Caki2 (cell line): ENCODE data around the gene TMA7. TPM values are rescaled to one million over a fixed set of nuclear protein-coding genes. Genes with fewer than 3 reads are reported as not detected.

Experiments
- DNase-seq: peaks from one replicate; pipeline ENCODE4 v3.0.0-alpha.2; 2015; ENCODE audit warnings: low read depth
- in situ Hi-C: cut with HindIII; loops from 2 replicates; pipeline ENCODE4 v1.10.0; 2016; ENCODE audit warnings: low sequenced_read_pairs, low pct_unique_long_range_greater_than_20kb, mixed read lengths
- total RNA-seq: library from RNA; depleted of rRNA; stranded (reverse); fragments of >200 nt; shearing (Covaris generic); gene quantifications from 2 replicates; pipeline ENCODE4 v1.2.3, GENCODE V29; 2014; ENCODE audit warnings: low replicate concordance

TMA7 gene
- total RNA-seq, 1 experiment from 2014 or later, result 418 TPM

- no peak for DNase-seq
- in situ Hi-C loops, result no loop called here
Observed at GRCh38 chr3:48406443-48407431, 33.3 kb upstream of the TMA7 start.

- in situ Hi-C loops, result no loop called here
- DNase-seq, result no peak
Observed at GRCh38 chr3:48407542-48408099, 32.4 kb upstream of the TMA7 start.

DNA sequence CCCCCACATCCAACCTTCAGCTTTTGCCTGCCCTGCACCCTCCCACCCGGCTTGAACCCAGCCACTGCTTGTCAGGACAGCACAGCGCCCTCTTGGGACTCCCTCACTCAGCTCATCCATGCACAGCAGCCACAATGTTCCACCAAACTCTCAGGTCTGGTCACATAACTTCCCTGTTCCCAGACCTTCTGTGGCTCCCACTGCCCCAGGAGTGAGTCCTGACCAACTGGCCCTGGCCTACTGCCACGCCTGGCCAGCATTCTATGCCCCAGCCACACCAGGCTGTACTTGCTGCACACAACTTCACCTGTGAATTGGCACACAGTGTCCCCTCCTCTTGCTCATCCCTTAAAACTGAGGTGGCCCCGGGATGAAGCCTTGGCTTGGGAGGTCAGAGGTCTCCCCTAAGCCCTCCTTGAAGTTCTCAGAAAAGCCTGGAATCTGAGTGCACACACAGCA, 31.2 kb upstream of the TMA7 start:
- in situ Hi-C loops, result no loop called here
- no peak for DNase-seq

- in situ Hi-C loops, result no loop called here
- DNase-seq, result no peak
Observed at GRCh38 chr3:48409291-48410201, 30.5 kb upstream of the TMA7 start.

DNA sequence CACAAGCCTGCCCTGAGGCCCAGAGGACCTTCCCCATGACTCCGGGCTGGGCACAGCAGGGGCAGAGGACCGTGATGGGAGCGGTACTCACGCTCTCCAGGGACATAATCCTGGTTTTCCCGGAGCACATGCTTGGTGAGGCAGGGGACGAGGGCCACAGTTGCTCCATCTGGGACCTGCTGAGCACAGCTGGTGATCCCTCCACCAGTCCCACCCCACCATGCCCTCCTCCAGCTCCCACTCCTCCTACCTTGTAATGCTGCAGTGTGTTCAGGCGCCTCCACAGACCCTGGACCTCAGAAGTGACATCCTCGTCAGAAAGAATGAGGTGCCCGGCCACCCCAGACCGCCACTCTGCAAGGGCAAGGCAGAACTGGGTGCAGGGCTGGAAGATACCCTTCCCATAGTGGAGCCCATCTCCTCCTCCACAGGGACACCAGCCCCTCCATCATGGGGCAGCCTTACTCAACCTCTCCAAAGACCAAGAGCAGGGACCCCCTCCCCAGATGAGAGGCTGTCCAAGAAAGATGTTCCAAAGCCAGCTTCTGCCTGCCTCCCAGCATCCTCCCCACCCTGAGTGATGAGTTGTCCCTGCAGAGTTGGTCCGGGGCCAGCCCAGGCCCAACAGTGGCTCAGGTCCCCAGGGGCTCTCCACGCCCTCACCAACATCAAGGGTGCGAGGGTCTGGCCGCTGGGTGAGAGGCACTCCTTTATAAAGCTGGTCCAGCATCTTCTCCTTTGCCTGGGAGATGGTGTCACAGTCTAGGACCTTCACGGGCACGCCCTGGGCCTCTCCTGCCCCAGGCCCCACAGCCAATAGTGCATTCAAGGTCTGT, 29.6 kb upstream of the TMA7 start:
- DNase-seq, result no peak
- in situ Hi-C loops, result no loop called here

- no peak for DNase-seq
- in situ Hi-C loops, result no loop called here
Observed at GRCh38 chr3:48411041-48411588, 28.9 kb upstream of the TMA7 start.

GRCh38 chr3:48411606-48412374, 28.3 kb upstream of the TMA7 start:
- in situ Hi-C loops, result no loop called here
- no peak for DNase-seq

- in situ Hi-C loops, result no loop called here
- no peak for DNase-seq
Observed at GRCh38 chr3:48412375-48413001, 27.6 kb upstream of the TMA7 start.

DNA sequence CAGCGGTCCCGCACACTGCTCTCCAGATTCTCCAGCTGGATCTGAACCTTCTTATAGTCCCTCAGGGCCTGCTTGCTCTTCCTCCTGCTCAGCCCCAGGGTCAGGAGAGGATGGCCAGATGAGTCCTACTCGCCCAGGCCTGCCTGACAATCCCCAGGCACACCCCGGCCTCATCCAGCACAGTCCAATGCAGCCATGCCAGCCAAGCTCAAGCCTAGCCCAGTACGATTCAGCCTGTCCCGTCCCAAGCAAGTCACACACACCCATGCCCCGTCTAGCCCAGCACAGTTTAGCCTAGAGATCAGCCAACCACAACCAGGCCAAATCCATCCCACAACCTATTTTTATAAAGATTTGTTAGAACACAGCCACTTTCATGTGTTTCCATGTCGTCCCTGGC, 27.0 kb upstream of the TMA7 start:
- in situ Hi-C loops, result no loop called here

GRCh38 chr3:48413611-48414010, 26.4 kb upstream of the TMA7 start:
- in situ Hi-C loops, result no loop called here
- no peak for DNase-seq

More for the DNA sequence above, 27.0 kb upstream of the TMA7 start:
- DNase-seq, result no peak

- no peak for DNase-seq
- in situ Hi-C loops, result no loop called here
Observed at GRCh38 chr3:48414376-48415250, 25.4 kb upstream of the TMA7 start.

DNA sequence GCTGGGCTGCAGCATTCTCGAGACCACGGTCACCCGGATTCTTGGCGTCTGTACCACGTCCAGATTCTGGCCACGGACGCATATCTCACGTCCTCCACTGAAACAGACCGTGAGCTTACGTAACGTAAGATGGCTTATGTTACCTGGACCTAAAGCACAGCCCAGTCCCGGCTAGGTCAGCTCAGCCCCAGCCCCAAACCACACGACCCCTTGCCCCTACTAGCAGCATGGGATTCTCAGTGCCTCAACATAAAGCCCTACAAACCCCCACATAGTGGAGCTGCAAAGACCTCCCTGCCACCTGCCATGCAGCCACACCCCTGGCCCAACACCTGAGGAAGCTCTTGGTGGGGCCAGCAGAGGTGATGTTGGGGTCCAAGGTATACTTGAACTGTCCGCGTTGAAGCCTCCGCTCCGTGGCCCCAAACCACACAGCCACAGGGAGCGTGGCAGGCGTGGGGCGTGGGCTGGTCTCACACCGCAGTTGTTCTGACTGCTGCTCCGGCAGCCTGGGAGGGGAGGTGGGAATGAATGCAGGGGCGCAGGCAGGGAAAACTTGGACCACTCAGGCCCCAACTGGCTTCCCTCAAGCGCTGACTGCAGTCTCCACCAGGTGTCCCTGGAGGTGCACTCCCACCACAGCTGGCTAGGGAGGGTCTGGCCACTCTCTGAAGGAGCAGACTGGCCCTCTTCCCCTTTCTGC, 24.7 kb upstream of the TMA7 start:
- in situ Hi-C loops, result no loop called here

DNA sequence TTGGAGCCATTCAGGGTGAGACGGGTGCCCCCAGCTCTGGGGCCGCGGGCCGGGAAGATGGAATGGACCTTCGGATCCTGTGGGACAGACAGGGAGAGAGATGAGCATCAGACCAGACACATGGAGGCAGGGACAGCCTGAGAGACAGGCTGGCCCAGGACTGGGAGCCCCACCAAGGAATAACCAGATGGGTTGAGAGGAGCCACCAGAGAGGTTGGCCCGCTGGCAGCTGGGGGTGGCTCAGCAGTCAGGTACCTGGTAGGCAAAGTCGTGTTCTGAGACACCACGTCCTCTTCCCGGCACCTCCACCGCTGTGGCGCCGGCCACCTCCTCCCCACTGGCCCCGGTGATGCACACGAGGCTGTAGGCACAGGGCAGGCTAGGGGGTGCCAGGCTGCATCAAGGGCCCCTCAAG, 24.0 kb upstream of the TMA7 start:
- in situ Hi-C loops, result no loop called here
- no peak for DNase-seq

More for the DNA sequence above, 24.7 kb upstream of the TMA7 start:
- no peak for DNase-seq

DNA sequence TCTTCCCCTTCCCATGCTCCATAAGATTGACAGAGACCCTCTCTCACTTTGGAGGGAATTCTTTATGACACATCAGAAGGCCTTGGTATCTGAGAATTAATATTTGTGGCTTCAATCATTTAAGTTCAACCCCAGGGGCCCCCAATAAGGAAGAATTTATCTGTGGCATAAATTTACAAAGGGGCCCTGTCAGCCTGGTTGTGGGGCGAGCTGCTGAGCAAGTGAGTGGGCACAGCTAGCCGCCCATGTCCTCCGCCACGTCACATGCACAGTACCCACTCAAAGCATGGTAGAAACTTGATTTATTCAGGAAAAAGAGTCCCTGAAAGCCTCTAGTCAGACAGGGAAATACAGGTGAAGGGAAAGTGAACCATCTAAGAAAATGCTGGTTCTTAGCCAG, 23.5 kb upstream of the TMA7 start:
- no peak for DNase-seq
- in situ Hi-C loops, result no loop called here

DNA sequence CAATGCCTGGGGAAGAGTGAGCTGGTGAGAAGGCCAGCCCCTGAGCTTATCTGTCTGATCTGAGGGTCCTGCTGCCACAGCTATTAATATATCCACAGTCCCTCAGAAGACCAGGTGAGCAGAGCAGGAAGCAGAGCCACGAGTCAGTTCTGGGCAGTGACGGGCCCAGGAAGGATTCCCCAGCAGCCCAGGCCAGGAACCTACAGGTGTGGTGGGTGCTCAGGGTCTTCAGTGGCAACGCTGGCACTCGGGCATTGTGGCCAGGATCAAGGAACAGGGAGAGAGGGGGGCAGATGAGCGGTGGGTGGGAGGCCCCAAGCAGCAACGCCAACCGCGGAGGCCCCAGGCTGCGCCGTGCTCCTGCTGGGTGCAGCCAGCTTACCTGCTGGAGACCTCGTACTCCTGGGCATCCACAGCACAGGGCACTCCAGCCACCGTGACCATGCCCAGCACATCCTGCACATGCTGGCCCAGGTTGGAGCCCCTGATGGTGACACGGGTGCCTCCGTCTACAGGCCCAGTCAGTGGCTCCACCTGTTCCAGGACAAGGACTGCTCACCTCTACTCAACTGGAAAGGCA, 22.4 kb upstream of the TMA7 start:
- no peak for DNase-seq
- in situ Hi-C loops, result no loop called here
